B cell (primary cell): Measurements from ENCODE around the gene NIT2. TPM values are rescaled to one million over a fixed set of nuclear protein-coding genes. Genes with fewer than 3 reads are reported as not detected.
"Not testable (repeated sequence)": the region's sequence is repeated elsewhere in the genome, so short reads cannot be mapped to it uniquely, and the experiment has no call there.

Experiments used
- ATAC-seq: fragments of 200-7000 bp; cut with Tn5 transposase; one replicate; pipeline ENCODE4 v1.10.0; 2021; ENCODE audit warnings: low read depth, mild to moderate bottlenecking, moderate number of reproducible peaks, moderate library complexity
- CTCF ChIA-PET: fragments of 350-600 bp; sonication (Branson Sonifier 250); formaldehyde crosslinking; loops from one replicate; lab custom pipeline; 2021; ENCODE audit warnings: antibody characterized with exemption, inconsistent platforms; lab: Charles Lee
- POLR2A ChIA-PET: fragments of 350-600 bp; sonication (Branson Sonifier 250); formaldehyde crosslinking; loops from one replicate; lab custom pipeline; 2021; ENCODE audit warnings: antibody characterized with exemption; lab: Charles Lee
- DNase-seq: peaks from one replicate; pipeline ENCODE4 v3.0.0; 2013
- H2AFZ ChIP-seq: 2 replicates; pipeline ENCODE4 v1.6.1; 2012; ENCODE audit warnings: mild to moderate bottlenecking, low read depth, low read length; ENCODE audit not compliant: insufficient read depth, poor library complexity, severe bottlenecking
- H3K27ac ChIP-seq, 2 donors: 1 replicate in 1 of 2; 2 replicates in 1 of 2; pipeline ENCODE4 v1.5.1; 2012 to 2013; ENCODE audit warnings: low read length in 2 of 2, mild to moderate bottlenecking in 2 of 2, moderate library complexity in 1 of 2
- H3K27me3 ChIP-seq, 4 experiments: fragments of 200-600 bp in 1 of 4; sonication (generic) in 1 of 4; replicated peaks in 1 of 4; 1 replicate in 2 of 4; 2 replicates in 2 of 4; pipeline versions ENCODE4 v1.6.1 to v1.7.0; 2013 to 2016; ENCODE audit warnings: low read length in 3 of 4, mild to moderate bottlenecking in 2 of 4, mixed read lengths in 1 of 4, moderate library complexity in 1 of 4; ENCODE audit not compliant: insufficient read depth in 4 of 4, control insufficient read depth in 3 of 4; ENCODE audit errors: control extremely low read depth in 1 of 4
- H3K36me3 ChIP-seq, 2 experiments: replicated peaks in 1 of 2; 1 replicate in 1 of 2; 2 replicates in 1 of 2; pipeline versions ENCODE4 v1.6.1 to v1.7.1; 2013; ENCODE audit warnings: low read length in 1 of 2; ENCODE audit not compliant: insufficient read depth in 2 of 2, control insufficient read depth in 1 of 2; ENCODE audit errors: control extremely low read depth in 1 of 2, extremely low read depth in 1 of 2
- H3K4me1 ChIP-seq, 2 donors: fragments of 200-600 bp in 1 of 2; sonication (generic) in 1 of 2; 1 replicate in 1 of 2; 2 replicates in 1 of 2; pipeline versions ENCODE4 v1.5.1 to v1.6.1; 2013 to 2017; ENCODE audit warnings: low read length in 2 of 2; ENCODE audit not compliant: control insufficient read depth in 2 of 2, insufficient read depth in 2 of 2
- H3K4me2 ChIP-seq: replicated peaks from 2 replicates; pipeline ENCODE3; 2012; ENCODE audit warnings: mild to moderate bottlenecking, low read depth, low read length; ENCODE audit not compliant: poor library complexity, severe bottlenecking
- H3K4me3 ChIP-seq, 5 experiments: fragments of 200-600 bp in 1 of 5; sonication (generic) in 1 of 5; 1 replicate in 3 of 5; 2 replicates in 2 of 5; pipeline versions ENCODE4 v1.5.1 to v1.7.0; 2011 to 2016; ENCODE audit warnings: low read length in 4 of 5, mild to moderate bottlenecking in 4 of 5, low read depth in 2 of 5, control low read depth in 1 of 5, moderate library complexity in 1 of 5; ENCODE audit not compliant: insufficient read depth in 1 of 5; ENCODE audit errors: control extremely low read depth in 1 of 5, extremely low read depth in 1 of 5
- H3K79me2 ChIP-seq: fragments of 200-600 bp; sonication (generic); one replicate; pipeline ENCODE4 v1.6.0; 2016; ENCODE audit warnings: low read length; ENCODE audit not compliant: control insufficient read depth, insufficient read depth
- H3K9ac ChIP-seq: fragments of 200-600 bp; sonication (generic); 2 replicates; pipeline ENCODE4 v1.6.1; 2017; ENCODE audit warnings: mild to moderate bottlenecking, low read length, moderate library complexity
- H3K9me3 ChIP-seq, 3 donors: one replicate each; pipeline versions ENCODE4 v1.6.1 to v1.7.1; 2013; ENCODE audit warnings: low read length in 2 of 3; ENCODE audit not compliant: control insufficient read depth in 2 of 3, insufficient read depth in 1 of 3; ENCODE audit errors: control extremely low read depth in 1 of 3
- H4K20me1 ChIP-seq: 2 replicates; pipeline ENCODE4 v1.6.0; 2012; ENCODE audit warnings: mild to moderate bottlenecking, low read length; ENCODE audit not compliant: insufficient read depth, control insufficient read depth, poor library complexity, severe bottlenecking
- H3K27ac Mint-ChIP-seq: one replicate; pipeline ENCODE4 v1.8.0; 2021; ENCODE audit warnings: mixed read lengths
- H3K27me3 Mint-ChIP-seq: one replicate; pipeline ENCODE4 v1.8.0; 2021; ENCODE audit warnings: mixed read lengths
- H3K4me1 Mint-ChIP-seq: one replicate; pipeline ENCODE4 v1.8.0; 2021; ENCODE audit warnings: mixed read lengths
- H3K4me3 Mint-ChIP-seq: one replicate; pipeline ENCODE4 v1.8.0; 2021; ENCODE audit warnings: mixed read lengths
- H3K9me3 Mint-ChIP-seq: one replicate; pipeline ENCODE4 v1.8.0; 2022; ENCODE audit warnings: mixed read lengths; ENCODE audit not compliant: insufficient read depth
- CTCF ChIP-seq: fragments of 200-600 bp; IDR thresholded peaks from one replicate; pipeline ENCODE4 v1.8.0; 2022; ENCODE audit warnings: antibody characterized with exemption, mild to moderate bottlenecking
- EZH2 ChIP-seq: IDR thresholded peaks from 2 replicates; pipeline ENCODE4 v1.6.1; 2012; ENCODE audit warnings: borderline replicate concordance, low read depth, mild to moderate bottlenecking, moderate library complexity, low read length; ENCODE audit not compliant: insufficient read depth, poor library complexity, severe bottlenecking
- WGBS: methylation state at CpG from one replicate; pipeline ENCODE4 v1.1.5; 2013; ENCODE audit warnings: missing lambda C conversion rate; ENCODE audit not compliant: insufficient coverage; 5-methylcytosine and 5-hydroxymethylcytosine counted together
- intact Hi-C: fragments of 100-400 bp; cut with micrococcal nuclease; formaldehyde crosslinking; loops from one replicate; pipeline ENCODE4 v1.10.0; 2022
- polyA plus RNA-seq: library from polyadenylated mRNA; depleted of rRNA; stranded (reverse); fragments of >200 nt; gene quantifications from 2 replicates; pipeline ENCODE4 v1.2.3, GENCODE V29; 2012
- total RNA-seq, 2 donors: library from RNA; stranded (reverse); fragments of 120-200 nt in 1 of 2; gene quantifications; 1 replicate in 1 of 2; 2 replicates in 1 of 2; pipeline versions ENCODE4 v1.2.3 to v1.2.4, GENCODE V29; 2013 to 2022

NIT2 gene
- total and polyA plus RNA-seq, 2 donors (not counting 1 experiment from before 2014, with no cell fraction given): 32.4 to 36.5 TPM

GRCh38 chr3:100340527-100340926 lies 6.0 kb downstream of the NIT2 start:
- TF ChIP-seq CTCF: no peak
- no peak for TF ChIP-seq EZH2
- POLR2A ChIA-PET: no interaction called here
- no peaks in the 10 kb centered on the region for H3K79me2 ChIP-seq
- H3K36me3 ChIP-seq: peaks cover 9 to 27% of the 10 kb centered on the region in 2 experiments
- no peaks in the 10 kb centered on the region for H3K9me3 ChIP-seq
- H3K27me3 ChIP-seq: no peaks in the 10 kb centered on the region
- no peak overlapping the region for H3K9ac ChIP-seq
- H3K4me3 ChIP-seq: no peak overlapping the region
- peaks cover 8% of the 10 kb centered on the region for H3K4me1 Mint-ChIP-seq
- no peak overlapping the region for H3K27ac Mint-ChIP-seq
- H3K27me3 Mint-ChIP-seq: no peaks in the 10 kb centered on the region
- peaks cover 0 to 2% of the 10 kb centered on the region in 2 donors for H3K4me1 ChIP-seq
- CTCF ChIA-PET: interaction anchor here (1.6 kb wide), 1 partner anchor 24 kb away, joined by 3 read pairs; no protein-coding TSS in a partner anchor
- no peak overlapping the region for H3K27ac ChIP-seq
- no peaks in the 10 kb centered on the region for H3K9me3 Mint-ChIP-seq
- H2AFZ ChIP-seq: no peak overlapping the region
- no peak for DNase-seq
- intact Hi-C loops: no loop called here
- no peak overlapping the region for H3K4me2 ChIP-seq
- no peak for ATAC-seq
- H3K4me3 Mint-ChIP-seq: no peak overlapping the region
- no CpG with 5 or more reads among the region's 1 CpG for WGBS
- H4K20me1 ChIP-seq: no peaks in the 10 kb centered on the region

GRCh38 chr3:100348727-100349126 lies 14.2 kb downstream of the NIT2 start:
- no peaks in the 10 kb centered on the region for H3K4me1 Mint-ChIP-seq
- H3K27ac Mint-ChIP-seq: no peak overlapping the region
- ATAC-seq (no peak), DNase-seq (no peak)
- Histone ChIP-seq H3K4me2 (no peak overlapping the region), H2AFZ (no peak overlapping the region), H3K36me3 (peaks cover 31 to 60% of the 10 kb centered on the region in 2 experiments), H3K9ac (no peak overlapping the region), H3K4me3 (no peak overlapping the region), H3K4me1 (no peaks in the 10 kb centered on the region), H3K27ac (no peak overlapping the region), H3K27me3 (no peaks in the 10 kb centered on the region), H3K9me3 (no peaks in the 10 kb centered on the region), H4K20me1 (no peaks in the 10 kb centered on the region), H3K79me2 (no peaks in the 10 kb centered on the region)
- ChIA-PET POLR2A (interaction anchor here (0.6 kb wide), 2 partner anchors 11 to 52 kb away, joined by 3 to 7 read pairs; partner anchors contain the start of genes LNP1 and TOMM70), CTCF (no interaction called here)
- intact Hi-C loops: no loop called here
- 100% methylated on average over 2 of the region's 5 CpGs for WGBS
- no peaks in the 10 kb centered on the region for H3K9me3 Mint-ChIP-seq
- H3K27me3 Mint-ChIP-seq: no peaks in the 10 kb centered on the region
- TF ChIP-seq CTCF (no peak), EZH2 (no peak)
- no peak overlapping the region for H3K4me3 Mint-ChIP-seq

- ATAC-seq, H3K4me1 ChIP-seq, H3K27ac Mint-ChIP-seq, H3K9me3 ChIP-seq, H3K9ac ChIP-seq, H3K9me3 Mint-ChIP-seq, CTCF ChIA-PET, H4K20me1 ChIP-seq, H3K27me3 Mint-ChIP-seq, H2AFZ ChIP-seq, H3K4me1 Mint-ChIP-seq, H3K79me2 ChIP-seq, H3K4me3 Mint-ChIP-seq, H3K4me2 ChIP-seq, H3K27ac ChIP-seq, H3K4me3 ChIP-seq, intact Hi-C loops, DNase-seq, POLR2A ChIA-PET, H3K27me3 ChIP-seq: not testable (repeated sequence)
- no CpG with 5 or more reads among the region's 2 CpGs for WGBS
- H3K36me3 ChIP-seq: peaks cover 20 to 64% of the 10 kb centered on the region in 2 experiments
Observed at GRCh38 chr3:100351770-100352169, 17.2 kb downstream of the NIT2 start.
